Activated T-helper 1 cell treated with Interleukin-2 at 50 U/mL for 16 hours (primary cell): Measurements from ENCODE around the gene MYRF.

ENCODE experiments used
- DNase-seq: peaks from one replicate; pipeline ENCODE4 v3.0.0-alpha.2; 2020; ENCODE audit warnings: low read depth

The MYRF gene

GRCh38 chr11:61752117-61752924, at the start of gene MYRF:
Gene MYRF (plus strand): TSS chr11:61752636. CDS start chr11:61752745, 109 bp downstream.
- DNase-seq: peak; percentile 50

- DNase-seq: no peak
These were observed 49.6 kb upstream of the MYRF start for GRCh38 chr11:61702701-61703312.

DNA sequence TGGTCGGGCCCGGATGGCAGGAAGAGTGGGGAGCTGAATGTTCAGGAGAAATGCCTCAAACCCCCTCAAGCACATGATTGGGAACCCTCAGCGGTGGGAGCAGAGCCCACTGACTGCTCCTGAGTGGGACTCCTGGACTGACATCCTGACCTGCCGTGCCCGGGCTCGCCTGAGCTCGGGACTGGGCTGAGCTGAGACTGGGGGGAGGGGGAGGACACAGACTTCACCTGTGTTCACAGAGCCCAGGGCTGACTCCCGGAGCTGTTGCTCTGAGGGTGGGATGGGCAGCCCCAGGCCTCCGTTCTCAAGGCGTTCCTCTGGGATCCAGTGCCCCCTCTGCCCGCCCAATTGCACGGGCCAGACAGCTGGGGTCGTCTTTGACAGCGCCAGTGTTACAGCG, 47.6 kb upstream of the MYRF start:
- no peak for DNase-seq

DNA sequence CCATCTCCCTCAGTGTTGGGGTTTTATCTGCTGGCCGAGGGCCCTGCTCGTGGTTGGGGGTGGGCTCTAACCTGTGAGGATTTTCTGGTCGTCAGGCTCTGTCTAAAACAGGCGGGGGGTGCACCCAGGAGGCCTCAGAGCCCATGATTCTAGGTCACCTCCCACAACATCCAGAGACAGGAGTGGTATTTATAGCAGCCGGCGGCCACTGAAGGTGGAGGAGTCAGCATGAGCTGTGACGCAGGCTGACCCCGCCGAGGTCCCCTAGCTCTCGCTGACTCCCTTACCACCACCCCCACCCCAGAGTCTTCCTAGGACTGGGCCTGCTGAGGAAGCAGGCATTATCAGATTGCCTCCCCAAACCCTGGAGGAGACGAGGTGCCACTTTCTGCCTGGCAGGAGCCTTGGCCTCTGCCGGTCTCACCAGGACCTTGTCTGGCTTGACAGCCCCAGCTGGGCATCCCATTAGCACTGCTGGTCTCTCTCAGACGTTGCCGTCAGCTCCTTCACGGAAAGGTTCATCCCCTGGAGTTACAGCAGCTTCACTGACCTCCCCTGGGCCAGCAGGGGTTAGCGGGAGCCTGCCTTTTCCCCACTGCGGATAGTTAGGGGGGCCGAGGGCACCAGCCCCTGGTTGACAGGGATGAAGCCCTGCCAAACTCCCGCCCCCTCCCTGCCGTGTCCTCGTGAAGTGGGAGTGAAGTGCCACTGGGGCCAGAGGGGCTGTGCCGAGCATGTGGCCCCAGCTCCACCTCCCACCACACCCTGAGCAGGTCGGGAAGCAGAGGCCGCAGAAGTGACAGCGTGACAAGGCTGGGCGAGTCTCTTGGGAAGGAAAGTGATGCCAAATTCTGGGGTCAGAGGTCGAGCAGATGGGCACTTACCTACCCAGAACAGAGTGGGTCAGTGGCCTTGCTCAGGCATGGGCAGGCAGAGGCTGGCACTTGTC, 45.7 kb upstream of the MYRF start:
- DNase-seq: no peak

DNA sequence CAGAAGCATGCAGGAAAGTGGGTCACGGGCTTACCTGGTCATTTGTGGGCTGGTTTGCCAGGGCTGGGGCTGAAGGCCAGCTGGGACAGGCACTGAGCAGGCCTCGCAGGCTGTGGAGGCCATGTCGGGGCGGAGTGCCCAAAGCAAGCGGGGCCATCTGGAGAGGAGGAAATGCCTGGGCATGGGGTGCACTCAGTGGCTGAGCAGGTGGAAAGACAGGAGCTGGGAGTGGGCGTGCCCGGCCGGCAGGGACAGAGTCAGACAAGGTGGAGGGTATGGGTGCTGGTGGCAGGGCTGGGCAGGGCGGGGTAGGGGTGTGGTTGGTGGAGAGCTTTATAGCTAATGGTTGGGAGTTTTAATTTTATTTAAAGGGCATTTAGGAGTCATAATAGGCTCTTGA, 44.9 kb upstream of the MYRF start:
- DNase-seq: no peak

DNA sequence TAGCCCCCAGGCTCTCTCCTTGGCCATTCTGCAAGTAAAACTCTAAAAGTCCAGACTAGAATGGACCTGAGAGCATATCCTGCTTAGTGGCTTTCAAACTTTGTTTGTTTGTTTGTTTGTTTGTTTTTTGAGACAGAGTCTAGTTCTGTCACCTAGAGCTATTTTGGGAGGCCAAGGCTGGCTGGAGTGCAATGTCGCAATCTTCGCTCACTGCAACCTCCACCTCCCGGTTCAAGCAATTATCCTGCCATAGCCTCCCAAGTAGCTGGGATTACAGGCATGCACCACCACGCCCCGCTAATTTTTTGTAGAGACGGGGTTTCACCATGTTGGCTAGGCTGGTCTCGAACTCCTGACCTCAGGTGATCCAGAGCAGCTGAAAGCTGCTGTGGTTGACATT, 43.3 kb upstream of the MYRF start:
- no peak for DNase-seq

GRCh38 chr11:61709572-61709971, 42.9 kb upstream of the MYRF start:
- DNase-seq: no peak

GRCh38 chr11:61710019-61710418, 42.4 kb upstream of the MYRF start:
- DNase-seq: no peak

- DNase-seq: no peak
These were observed 41.4 kb upstream of the MYRF start for GRCh38 chr11:61711037-61711436.

DNA sequence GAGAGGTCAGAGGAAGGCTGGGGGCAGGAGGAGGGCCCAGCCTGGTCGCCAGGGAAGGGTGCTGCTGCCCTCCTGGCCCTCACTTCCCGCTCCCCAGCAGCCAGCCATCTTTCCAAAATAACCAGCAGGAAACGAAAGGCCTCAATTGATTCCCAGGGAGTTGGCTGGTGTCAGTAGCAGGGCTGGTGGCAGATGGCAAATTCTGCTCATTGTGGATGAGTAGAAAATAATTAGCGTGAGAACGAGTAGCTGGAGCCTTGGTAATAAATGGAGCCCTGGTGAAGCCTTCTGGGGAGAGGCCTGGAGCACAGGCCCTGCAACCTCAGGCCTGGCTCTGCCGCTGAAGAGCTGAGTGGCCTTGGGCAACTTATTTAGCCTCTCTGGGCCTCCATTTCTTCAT, 40.9 kb upstream of the MYRF start:
- no peak for DNase-seq

DNA sequence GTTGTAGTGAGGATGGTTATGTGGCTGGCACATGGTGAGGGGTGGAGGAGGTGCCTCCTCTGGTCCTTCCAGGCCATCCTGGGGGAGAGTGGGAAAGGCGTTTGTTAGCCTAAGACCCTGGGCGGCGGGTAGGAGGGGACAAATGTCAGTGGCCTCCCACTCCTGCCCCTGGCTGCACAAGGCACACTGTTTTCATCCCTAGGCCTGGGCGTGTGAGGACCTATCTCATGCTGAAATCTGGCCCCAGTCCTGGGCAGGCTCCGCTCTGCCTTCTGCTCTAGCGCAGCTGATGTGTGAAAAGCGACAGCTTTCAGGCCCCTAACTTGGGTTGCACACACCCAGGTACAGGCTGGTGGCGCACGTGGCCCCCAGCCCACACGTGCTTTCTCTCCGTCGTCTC, 40.1 kb upstream of the MYRF start:
- DNase-seq: no peak

DNA sequence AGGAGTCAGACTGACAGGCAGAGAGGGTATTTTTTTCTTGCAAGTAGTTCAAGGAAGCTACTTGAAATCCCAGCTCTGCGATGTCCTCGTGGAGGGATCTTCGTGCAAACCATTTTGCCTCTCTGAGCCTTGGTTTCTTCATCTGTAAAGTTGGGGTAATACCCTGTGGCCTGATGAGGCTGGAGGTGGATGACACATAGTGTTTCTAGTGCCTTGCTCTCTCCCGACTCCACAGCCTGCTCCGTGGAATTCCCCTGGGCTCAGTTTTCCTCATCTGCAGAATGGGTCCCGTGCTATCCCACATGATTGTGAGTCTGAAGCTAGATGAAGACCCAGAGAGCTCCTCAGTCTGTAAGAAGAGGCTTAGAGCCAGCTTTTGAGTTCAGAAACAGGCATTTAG, 39.6 kb upstream of the MYRF start:
- DNase-seq: no peak

GRCh38 chr11:61713464-61713863, 39.0 kb upstream of the MYRF start:
- DNase-seq: no peak

DNA sequence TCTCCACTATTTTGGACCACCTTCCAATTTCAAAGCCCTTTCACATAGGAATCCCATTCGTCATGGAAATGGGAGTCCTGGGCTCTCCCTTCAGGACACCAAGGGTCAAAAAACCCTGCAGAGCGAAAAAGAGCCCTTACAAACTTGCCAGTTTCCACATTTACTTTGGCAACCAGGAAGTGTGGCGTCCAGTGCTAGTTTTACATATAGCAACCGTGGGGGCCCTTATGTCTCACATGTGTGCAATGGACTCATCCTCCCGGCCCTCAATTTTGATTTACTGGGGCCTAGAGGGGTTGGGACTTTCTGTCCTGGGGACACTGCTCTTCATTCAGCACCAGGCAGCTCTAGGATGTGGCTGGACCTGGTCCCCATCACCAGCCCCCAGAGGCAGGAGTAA, 38.5 kb upstream of the MYRF start:
- no peak for DNase-seq

DNA sequence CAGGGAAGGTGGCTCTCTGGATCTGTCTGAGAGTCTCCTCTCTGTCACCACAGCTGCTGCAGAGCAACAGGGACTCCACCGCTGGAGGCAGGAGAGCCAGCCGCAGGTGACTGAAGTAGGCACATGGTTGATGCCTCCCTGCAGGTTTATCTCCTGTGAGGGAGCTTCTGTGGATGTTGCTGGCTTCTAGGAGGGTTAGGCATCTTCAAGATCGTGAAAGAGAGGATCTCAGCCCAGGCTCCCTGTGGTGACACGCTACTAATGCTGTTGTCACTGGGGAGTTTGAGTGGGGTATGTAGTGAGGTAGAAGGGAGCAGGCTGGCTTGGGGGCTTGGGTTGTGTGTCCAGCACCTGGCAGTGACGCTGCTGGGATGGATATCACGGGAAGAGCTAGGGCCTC, 38.1 kb upstream of the MYRF start:
- no peak for DNase-seq

DNA sequence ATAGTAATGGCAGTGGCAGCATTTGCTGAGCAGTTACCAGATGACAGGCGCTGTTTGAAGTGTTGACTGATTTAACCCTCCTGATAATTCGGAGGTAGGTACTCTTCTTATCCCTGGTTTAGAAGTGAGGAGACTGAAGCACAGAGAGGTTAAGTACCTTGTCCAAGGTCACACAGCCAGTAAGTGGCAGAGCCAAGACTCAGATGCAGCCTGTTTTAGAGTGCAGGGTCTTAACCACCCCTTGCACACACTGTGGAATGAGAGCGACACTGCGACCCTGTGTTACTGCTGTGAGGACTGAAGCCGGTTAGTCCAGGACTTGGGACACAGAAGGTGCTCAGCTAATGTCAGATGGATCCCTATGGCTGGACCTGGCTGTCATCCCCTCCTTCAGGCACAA, 37.5 kb upstream of the MYRF start:
- no peak for DNase-seq

DNA sequence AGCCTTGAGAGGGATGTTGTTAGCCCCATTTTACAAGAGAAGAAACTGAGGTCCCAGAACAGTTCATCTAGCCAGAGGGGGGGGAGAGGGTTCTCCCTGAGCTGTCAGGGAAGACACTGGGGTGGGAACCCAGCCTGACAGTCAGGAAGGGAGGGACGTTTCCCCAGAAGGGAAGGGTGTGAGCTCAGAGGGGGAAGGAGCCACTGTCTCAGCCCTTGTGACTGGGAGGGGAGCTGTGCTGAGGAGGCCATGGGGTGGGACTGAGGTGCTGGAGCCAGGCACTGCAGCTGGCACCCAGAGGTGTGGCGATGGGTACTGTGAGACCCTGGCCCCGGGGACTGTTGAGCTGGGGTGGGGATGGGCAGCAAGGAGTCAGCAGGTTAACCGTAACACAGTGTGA, 36.6 kb upstream of the MYRF start:
- DNase-seq: no peak

DNA sequence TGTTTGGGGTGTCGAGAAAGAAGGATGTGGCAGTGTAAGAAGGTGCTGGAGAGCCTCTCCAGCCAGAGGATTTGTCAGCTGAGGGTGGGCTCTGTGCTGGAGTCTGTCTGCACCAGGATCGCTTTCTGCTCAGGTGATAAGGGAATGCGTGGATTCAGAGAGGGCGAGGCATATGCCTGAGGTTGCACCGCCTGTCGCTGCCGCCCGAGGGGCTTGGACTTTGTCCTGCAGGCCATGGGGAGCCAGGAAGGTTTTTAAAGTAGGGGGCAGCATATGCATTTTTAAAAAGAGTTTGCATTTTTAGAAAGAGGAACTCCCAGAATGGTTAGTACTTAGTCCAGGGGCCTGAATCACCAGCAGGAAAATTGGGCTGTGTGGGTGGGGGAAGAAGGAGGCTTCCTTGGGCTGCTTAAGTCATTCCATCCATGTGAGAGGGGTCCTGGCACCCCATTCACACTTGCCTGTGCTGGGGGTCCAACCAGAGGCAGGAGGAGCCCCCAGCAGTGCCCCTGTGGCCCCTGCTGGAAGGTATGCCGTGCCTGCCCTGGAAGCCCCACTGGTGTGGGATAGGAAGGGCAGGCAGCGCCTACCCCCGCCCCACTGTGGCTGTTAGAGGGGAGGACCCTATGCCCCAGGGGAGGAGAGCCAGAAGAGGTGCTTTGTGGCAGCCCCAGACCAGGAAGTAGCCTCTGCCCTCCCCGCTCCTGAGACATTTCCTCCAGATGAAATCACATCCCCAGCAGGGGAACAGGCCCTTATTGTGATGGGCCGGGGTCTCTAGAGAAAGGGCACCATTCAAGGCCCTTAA, 35.8 kb upstream of the MYRF start:
- DNase-seq: no peak

DNA sequence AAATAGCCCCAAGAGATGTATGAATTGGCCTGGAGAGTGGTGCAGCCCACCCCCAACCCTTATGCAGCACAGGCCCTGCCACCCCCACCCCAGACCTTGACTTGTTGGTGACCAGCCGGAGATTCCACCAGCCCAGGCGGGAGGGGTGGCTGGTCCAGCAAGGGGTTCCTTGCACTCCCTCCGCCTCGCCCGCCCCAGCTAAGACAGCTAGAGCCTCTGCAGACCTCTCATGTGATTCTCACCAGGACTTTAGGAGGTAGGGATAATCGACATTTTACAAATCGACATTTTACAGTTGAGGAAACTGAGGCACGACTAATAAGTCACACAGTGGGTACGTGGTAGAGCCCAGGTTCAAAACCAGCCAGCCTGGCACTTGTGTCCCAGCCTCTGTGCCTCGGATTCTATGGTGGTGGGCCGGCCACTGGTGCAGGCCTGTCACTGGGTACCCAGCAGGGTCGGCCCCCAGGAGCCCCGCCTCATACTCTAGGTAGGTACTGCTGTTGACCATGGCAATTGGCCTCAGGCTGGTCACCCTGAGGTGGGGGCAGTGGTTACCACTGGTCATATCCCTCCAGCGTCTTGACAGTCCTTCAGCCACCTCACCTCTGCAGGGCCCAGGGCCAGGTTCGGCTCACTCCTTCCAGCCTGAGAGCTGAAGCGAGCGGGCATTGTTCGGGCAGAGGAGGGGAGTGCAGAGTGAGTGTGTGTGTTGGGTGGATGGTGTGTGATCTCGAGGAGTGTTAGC, 35.0 kb upstream of the MYRF start:
- DNase-seq: no peak

GRCh38 chr11:61718046-61718531, 34.3 kb upstream of the MYRF start:
- DNase-seq: no peak
